HEK293 (cell line): ENCODE measurements around the gene ARHGAP6.

Experiments used
- CTCF ChIA-PET: fragments of 350-600 bp; formaldehyde crosslinking; extraction: SDS; loops from one replicate; lab custom pipeline; 2021; ENCODE audit warnings: antibody characterized with exemption; lab: Yijun Ruan, JAX
- POLR2A ChIA-PET: fragments of 300-600 bp; formaldehyde crosslinking; extraction: SDS; loops from one replicate; lab custom pipeline; 2020; ENCODE audit warnings: antibody characterized with exemption, inconsistent platforms; lab: Yijun Ruan, JAX
- H3K27ac ChIP-seq: fragments of 200-500 bp; sonication (Bioruptor generic); 2 replicates; pipeline ENCODE4 v1.5.1; 2014; ENCODE audit warnings: low read depth, low read length, control low read depth, inconsistent platforms; ENCODE audit errors: extremely low read depth
- H3K36me3 ChIP-seq, 2 experiments: fragments of 200-500 bp in 1 of 2; sonication (Bioruptor generic) in 1 of 2; 1 replicate in 1 of 2; 2 replicates in 1 of 2; pipeline ENCODE4 v1.5.1; 2014 to 2017; ENCODE audit warnings: inconsistent platforms in 2 of 2, low read length in 2 of 2; ENCODE audit not compliant: control insufficient read depth in 2 of 2, insufficient read depth in 1 of 2
- H3K4me1 ChIP-seq: fragments of 200-500 bp; sonication (Bioruptor generic); 2 replicates; pipeline ENCODE4 v1.5.1; 2014; ENCODE audit warnings: mild to moderate bottlenecking, low read length, inconsistent platforms; ENCODE audit not compliant: control insufficient read depth, insufficient read depth
- H3K4me3 ChIP-seq: 2 replicates; pipeline ENCODE4 v1.5.1; 2011; ENCODE audit warnings: low read depth, mild to moderate bottlenecking, control low read depth, low read length, moderate library complexity
- H3K9me3 ChIP-seq: fragments of 200-500 bp; sonication (Bioruptor generic); 2 replicates; pipeline ENCODE4 v1.5.1; 2014; ENCODE audit warnings: low read depth, low read length, inconsistent platforms; ENCODE audit not compliant: control insufficient read depth, insufficient read depth
- ATF2 ChIP-seq: fragments of 450-650 bp; formaldehyde crosslinking; IDR thresholded peaks from 2 replicates; pipeline ENCODE4 v1.5.1; 2016; ENCODE audit warnings: missing biosample characterization, missing genetic modification characterization, low read depth
- BCL11B ChIP-seq: fragments of 450-650 bp; formaldehyde crosslinking; IDR thresholded peaks from 2 replicates; pipeline ENCODE4 v1.5.1; 2016; ENCODE audit warnings: low read depth, missing biosample characterization, missing genetic modification characterization
- CTCF ChIP-seq: fragments of 450-650 bp; formaldehyde crosslinking; IDR thresholded peaks from 2 replicates; pipeline ENCODE4 v1.5.1; 2016; ENCODE audit warnings: missing biosample characterization, missing genetic modification characterization
- GLIS2 ChIP-seq: fragments of 450-650 bp; formaldehyde crosslinking; IDR thresholded peaks from 2 replicates; pipeline ENCODE4 v1.5.1; 2016; ENCODE audit warnings: missing biosample characterization, missing genetic modification characterization
- KLF1 ChIP-seq: fragments of 450-650 bp; formaldehyde crosslinking; IDR thresholded peaks from 2 replicates; pipeline ENCODE4 v1.5.1; 2016; ENCODE audit warnings: missing biosample characterization, missing genetic modification characterization
- KLF9 ChIP-seq: fragments of 450-650 bp; formaldehyde crosslinking; IDR thresholded peaks from 2 replicates; pipeline ENCODE4 v1.5.1; 2016; ENCODE audit warnings: missing biosample characterization, missing genetic modification characterization, low read depth
- SCRT1 ChIP-seq: fragments of 450-650 bp; formaldehyde crosslinking; IDR thresholded peaks from 2 replicates; pipeline ENCODE4 v1.5.1; 2016; ENCODE audit warnings: missing biosample characterization, missing genetic modification characterization, borderline replicate concordance
- ZBTB10 ChIP-seq: fragments of 450-650 bp; formaldehyde crosslinking; IDR thresholded peaks from 2 replicates; pipeline ENCODE4 v1.5.1; 2016; ENCODE audit warnings: missing biosample characterization, missing genetic modification characterization
- ZBTB49 ChIP-seq: fragments of 450-650 bp; formaldehyde crosslinking; IDR thresholded peaks from 2 replicates; pipeline ENCODE4 v1.5.1; 2016; ENCODE audit warnings: missing biosample characterization, missing genetic modification characterization, low read depth
- ZFHX2 ChIP-seq: fragments of 450-650 bp; formaldehyde crosslinking; conservative IDR thresholded peaks from 2 replicates; pipeline ENCODE4 v1.5.1; 2016; ENCODE audit warnings: missing biosample characterization, missing genetic modification characterization
- ZNF121 ChIP-seq: fragments of 450-650 bp; formaldehyde crosslinking; IDR thresholded peaks from 2 replicates; pipeline ENCODE4 v1.5.1; 2016; ENCODE audit warnings: missing biosample characterization, missing genetic modification characterization
- ZNF266 ChIP-seq: fragments of 450-650 bp; formaldehyde crosslinking; IDR thresholded peaks from 2 replicates; pipeline ENCODE4 v1.5.1; 2016; ENCODE audit warnings: missing biosample characterization, missing genetic modification characterization, low read depth
- ZNF391 ChIP-seq: fragments of 450-650 bp; formaldehyde crosslinking; IDR thresholded peaks from 2 replicates; pipeline ENCODE4 v1.5.1; 2016; ENCODE audit warnings: low read depth, missing biosample characterization, missing genetic modification characterization, borderline replicate concordance
- ZNF544 ChIP-seq: fragments of 450-650 bp; formaldehyde crosslinking; IDR thresholded peaks from 2 replicates; pipeline ENCODE4 v1.5.0; 2017; ENCODE audit warnings: missing biosample characterization, missing genetic modification characterization
- ZNF571 ChIP-seq: fragments of 450-650 bp; formaldehyde crosslinking; IDR thresholded peaks from 2 replicates; pipeline ENCODE4 v1.5.0; 2017; ENCODE audit warnings: missing biosample characterization, missing genetic modification characterization
- ZNF629 ChIP-seq: fragments of 450-650 bp; formaldehyde crosslinking; IDR thresholded peaks from 2 replicates; pipeline ENCODE4 v1.5.1; 2017; ENCODE audit warnings: missing biosample characterization, missing genetic modification characterization
- ZNF660 ChIP-seq: fragments of 450-650 bp; IDR thresholded peaks from 2 replicates; pipeline ENCODE4 v1.5.1; 2018; ENCODE audit warnings: missing biosample characterization, mild to moderate bottlenecking, missing genetic modification characterization
- ZNF830 ChIP-seq: fragments of 450-650 bp; IDR thresholded peaks from 2 replicates; pipeline ENCODE4 v1.5.0; 2018; ENCODE audit warnings: missing biosample characterization, missing genetic modification characterization, low read depth, mild to moderate bottlenecking, moderate library complexity
- TF ChIP-seq, protein P1 (sequence below): fragments of 450-650 bp; formaldehyde crosslinking; conservative IDR thresholded peaks from 2 replicates; pipeline ENCODE4 v1.5.1; 2016; ENCODE audit warnings: low read depth, missing biosample characterization, missing genetic modification characterization
- TF ChIP-seq, protein P2 (sequence below): fragments of 450-650 bp; formaldehyde crosslinking; IDR thresholded peaks from 2 replicates; pipeline ENCODE4 v1.5.1; 2016; ENCODE audit warnings: missing biosample characterization, missing genetic modification characterization, borderline replicate concordance

ARHGAP6 gene

GRCh38 chrX:11290416-11291102, 375.2 kb downstream of the ARHGAP6 start (continued):
- TF ChIP-seq ZNF121 (tag by site-specific recombination) (no peak), ZNF660 (tag by site-specific recombination) (no peak), ZNF391 (tag by site-specific recombination) (no peak)
- TF ChIP-seq, all 188 proteins: peak for 0

DNA sequence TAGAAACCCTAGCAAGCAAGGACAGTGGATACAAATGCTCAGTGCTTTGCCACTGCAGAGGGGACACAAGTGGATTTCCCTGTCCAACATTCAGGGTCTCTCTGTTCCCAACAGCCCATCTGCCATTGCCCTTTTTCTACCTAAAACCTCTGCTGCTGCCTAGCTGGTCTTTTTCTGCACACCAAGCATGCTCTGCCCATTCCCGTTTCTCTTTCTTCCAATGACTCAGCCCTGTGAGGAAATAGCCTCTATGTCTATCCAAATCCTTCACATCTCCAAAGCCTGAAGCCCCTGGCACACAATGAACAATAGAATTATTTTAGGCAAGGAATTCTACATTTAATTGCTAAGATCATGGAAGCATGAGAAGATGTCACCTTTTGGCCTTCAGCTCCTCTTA, 378.2 kb downstream of the ARHGAP6 start:
- no peaks in the 10 kb centered on the region for H3K4me1 ChIP-seq
- ChIA-PET POLR2A (no interaction called here), CTCF (interaction anchor here (0.6 kb wide), 1 partner anchor 16 kb away, joined by 4 read pairs; no protein-coding TSS in a partner anchor)
- TF ChIP-seq ZNF830 (tag by site-specific recombination) (no peak), ZNF629 (no peak), SCRT1 (no peak), ZBTB10 (tag by site-specific recombination) (no peak), ZNF544 (no peak), ZNF266 (tag by site-specific recombination) (no peak), CTCF (no peak), KLF9 (tag by site-specific recombination) (no peak), BCL11B (tag by site-specific recombination) (no peak)
- TF ChIP-seq, protein P1, sequence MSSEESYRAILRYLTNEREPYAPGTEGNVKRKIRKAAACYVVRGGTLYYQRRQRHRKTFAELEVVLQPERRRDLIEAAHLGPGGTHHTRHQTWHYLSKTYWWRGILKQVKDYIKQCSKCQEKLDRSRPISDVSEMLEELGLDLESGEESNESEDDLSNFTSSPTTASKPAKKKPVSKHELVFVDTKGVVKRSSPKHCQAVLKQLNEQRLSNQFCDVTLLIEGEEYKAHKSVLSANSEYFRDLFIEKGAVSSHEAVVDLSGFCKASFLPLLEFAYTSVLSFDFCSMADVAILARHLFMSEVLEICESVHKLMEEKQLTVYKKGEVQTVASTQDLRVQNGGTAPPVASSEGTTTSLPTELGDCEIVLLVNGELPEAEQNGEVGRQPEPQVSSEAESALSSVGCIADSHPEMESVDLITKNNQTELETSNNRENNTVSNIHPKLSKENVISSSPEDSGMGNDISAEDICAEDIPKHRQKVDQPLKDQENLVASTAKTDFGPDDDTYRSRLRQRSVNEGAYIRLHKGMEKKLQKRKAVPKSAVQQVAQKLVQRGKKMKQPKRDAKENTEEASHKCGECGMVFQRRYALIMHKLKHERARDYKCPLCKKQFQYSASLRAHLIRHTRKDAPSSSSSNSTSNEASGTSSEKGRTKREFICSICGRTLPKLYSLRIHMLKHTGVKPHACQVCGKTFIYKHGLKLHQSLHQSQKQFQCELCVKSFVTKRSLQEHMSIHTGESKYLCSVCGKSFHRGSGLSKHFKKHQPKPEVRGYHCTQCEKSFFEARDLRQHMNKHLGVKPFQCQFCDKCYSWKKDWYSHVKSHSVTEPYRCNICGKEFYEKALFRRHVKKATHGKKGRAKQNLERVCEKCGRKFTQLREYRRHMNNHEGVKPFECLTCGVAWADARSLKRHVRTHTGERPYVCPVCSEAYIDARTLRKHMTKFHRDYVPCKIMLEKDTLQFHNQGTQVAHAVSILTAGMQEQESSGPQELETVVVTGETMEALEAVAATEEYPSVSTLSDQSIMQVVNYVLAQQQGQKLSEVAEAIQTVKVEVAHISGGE (tag by site-specific recombination): no peak
- H3K4me3 ChIP-seq: no peak overlapping the region
- no peaks in the 10 kb centered on the region for H3K9me3 ChIP-seq
- no peaks in the 10 kb centered on the region for H3K36me3 ChIP-seq
- no peak overlapping the region for H3K27ac ChIP-seq

- ChIA-PET POLR2A (no interaction called here), CTCF (no interaction called here)
- H3K4me1 ChIP-seq: no peaks in the 10 kb centered on the region
- no peaks in the 10 kb centered on the region for H3K9me3 ChIP-seq
- H3K27ac ChIP-seq: no peak overlapping the region
- H3K4me3 ChIP-seq: no peak overlapping the region
- no peaks in the 10 kb centered on the region for H3K36me3 ChIP-seq
- TF ChIP-seq GLIS2 (tag by site-specific recombination): no peak
- no peak for TF ChIP-seq KLF1
- no peak for TF ChIP-seq ATF2 (tag by site-specific recombination)
- TF ChIP-seq ZNF571 (tag by site-specific recombination): no peak
- no peak for TF ChIP-seq ZBTB49 (tag by site-specific recombination)
- no peak for TF ChIP-seq ZFHX2 (tag by site-specific recombination)
- TF ChIP-seq, protein P2, sequence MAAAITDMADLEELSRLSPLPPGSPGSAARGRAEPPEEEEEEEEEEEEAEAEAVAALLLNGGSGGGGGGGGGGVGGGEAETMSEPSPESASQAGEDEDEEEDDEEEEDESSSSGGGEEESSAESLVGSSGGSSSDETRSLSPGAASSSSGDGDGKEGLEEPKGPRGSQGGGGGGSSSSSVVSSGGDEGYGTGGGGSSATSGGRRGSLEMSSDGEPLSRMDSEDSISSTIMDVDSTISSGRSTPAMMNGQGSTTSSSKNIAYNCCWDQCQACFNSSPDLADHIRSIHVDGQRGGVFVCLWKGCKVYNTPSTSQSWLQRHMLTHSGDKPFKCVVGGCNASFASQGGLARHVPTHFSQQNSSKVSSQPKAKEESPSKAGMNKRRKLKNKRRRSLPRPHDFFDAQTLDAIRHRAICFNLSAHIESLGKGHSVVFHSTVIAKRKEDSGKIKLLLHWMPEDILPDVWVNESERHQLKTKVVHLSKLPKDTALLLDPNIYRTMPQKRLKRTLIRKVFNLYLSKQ: no peak
These were observed 380.1 kb downstream of the ARHGAP6 start for GRCh38 chrX:11285651-11286050.
